ENCODE results near the gene SYS1.
A peak's percentile ranks its signal among the peaks of the same experiment; 100 is the strongest.

Gene SYS1

DNA sequence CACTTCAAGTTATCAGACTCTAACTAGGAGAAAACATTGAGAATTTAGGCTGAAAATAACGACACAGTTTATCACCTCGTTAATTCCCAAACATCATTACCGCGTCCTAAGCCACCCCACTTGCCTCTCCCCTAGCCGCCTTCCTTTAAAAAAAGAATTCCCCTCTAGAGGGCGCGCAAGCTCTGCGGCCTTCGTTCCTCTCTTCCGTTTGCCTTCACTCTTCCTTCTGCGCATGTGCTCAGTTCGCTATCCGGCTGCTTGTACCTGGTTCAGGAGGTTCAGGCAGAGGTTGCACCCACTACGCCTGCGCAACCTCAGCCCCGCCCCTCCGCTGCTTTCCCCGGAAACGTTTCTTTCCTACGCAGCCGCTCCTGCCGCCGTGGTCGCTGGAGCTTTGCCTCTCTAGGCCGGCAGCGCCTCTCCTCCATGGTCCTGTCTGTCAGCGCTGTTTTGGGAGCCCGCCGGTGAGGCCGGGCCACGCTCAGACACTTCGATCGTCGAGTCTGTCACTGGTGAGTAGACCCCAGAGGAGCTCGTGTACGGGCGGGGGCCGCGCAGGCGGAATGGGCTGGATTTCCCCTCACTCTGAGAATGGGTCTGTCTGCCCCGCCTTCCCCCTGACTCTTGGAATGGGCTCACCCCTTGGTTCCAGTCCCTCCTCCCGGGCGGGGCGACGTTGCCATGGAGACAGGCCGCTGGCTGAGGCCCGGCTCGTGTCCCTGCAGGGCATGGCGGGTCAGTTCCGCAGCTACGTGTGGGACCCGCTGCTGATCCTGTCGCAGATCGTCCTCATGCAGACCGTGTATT lies at the start of gene SYS1:
SYS1 (plus strand) TSS at position 353 of the 807 bp plus-strand sequence; CDS start at position 729, 376 bp downstream.
- peak within 1 kb of the TSS; percentile 88 for H3K4me3 ChIP-seq (ENCODE audit: low read depth, low read length)

- H3K4me3 ChIP-seq (ENCODE audit: low read depth, low read length), result no peak overlapping the region
Measured at GRCh38 chr20:45313943-45314342, 49.0 kb upstream of the SYS1 start.

GRCh38 chr20:45315672-45316071 lies 47.3 kb upstream of the SYS1 start:
- no peak overlapping the region for H3K4me3 ChIP-seq (ENCODE audit: low read depth, low read length)

GRCh38 chr20:45316150-45317080 lies 46.5 kb upstream of the SYS1 start:
- no peak overlapping the region for H3K4me3 ChIP-seq (ENCODE audit: low read depth, low read length)

DNA sequence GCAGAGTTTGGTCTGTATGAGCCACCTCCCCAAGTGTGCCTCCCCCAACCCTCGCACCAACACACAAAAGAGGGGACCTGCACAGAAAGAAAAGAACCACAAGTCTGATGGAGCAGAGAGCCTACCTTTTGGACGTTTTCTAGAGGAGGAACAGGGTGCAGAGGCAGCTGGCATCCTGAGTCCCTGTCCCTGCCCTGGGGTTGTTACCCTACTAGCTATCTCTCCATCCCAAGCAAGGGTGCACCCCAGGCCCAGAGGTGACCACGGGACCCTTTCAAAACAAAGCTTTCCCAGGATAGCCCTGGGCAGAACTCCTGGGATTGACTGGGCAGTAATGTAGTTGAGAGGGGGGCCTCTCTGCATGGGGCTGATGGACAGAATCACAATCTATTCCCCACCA lies 45.1 kb upstream of the SYS1 start:
- no peak overlapping the region for H3K4me3 ChIP-seq (ENCODE audit: low read depth, low read length)

DNA sequence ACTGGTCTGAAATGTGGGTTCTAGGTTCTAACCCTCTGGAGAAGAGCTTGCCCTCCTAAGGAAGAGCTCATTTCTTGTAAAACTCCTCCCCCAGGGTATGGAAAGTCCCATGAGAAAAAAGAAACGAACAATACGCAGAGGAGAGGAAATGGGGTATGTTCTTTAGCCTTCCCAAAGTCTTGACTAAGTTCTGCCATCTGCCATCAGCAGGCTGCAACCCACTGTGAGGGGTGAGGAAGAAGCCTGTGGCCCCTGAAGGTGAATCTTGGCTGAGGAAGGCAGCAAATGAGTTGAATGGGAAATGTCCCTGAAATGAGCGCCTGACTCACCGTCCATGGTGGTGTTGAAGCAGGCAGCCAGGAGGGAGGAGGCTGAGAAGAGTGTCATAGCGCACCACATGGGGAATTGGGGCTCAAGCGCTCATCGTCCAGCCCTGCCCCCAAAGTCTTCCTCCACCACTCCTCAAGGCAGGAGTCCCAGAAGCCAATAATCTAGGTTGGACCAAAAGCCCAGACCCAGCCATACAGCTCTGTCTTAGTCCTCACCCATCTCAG lies 44.5 kb upstream of the SYS1 start:
- no peak overlapping the region for H3K4me3 ChIP-seq (ENCODE audit: low read depth, low read length)

DNA sequence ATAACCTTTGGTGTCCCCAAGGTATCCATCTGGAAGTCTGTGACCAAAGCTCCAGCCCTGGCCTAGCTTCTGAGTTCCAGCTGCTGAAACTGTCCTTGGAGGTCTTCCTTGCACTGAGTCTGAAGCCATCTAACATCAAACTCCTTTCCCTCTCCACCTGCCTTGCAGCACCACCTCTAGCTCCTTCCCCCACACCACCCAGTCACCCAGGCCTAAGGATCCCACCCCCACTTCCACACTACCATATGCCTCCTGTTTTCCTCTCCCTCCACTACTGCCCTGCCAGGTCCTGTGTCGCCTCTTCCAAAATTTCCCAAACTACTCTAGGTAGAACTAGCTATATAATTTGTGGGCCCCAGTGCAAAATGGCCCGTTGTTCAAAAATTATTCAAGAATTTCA lies 44.0 kb upstream of the SYS1 start:
- H3K4me3 ChIP-seq (ENCODE audit: low read depth, low read length), result no peak overlapping the region

DNA sequence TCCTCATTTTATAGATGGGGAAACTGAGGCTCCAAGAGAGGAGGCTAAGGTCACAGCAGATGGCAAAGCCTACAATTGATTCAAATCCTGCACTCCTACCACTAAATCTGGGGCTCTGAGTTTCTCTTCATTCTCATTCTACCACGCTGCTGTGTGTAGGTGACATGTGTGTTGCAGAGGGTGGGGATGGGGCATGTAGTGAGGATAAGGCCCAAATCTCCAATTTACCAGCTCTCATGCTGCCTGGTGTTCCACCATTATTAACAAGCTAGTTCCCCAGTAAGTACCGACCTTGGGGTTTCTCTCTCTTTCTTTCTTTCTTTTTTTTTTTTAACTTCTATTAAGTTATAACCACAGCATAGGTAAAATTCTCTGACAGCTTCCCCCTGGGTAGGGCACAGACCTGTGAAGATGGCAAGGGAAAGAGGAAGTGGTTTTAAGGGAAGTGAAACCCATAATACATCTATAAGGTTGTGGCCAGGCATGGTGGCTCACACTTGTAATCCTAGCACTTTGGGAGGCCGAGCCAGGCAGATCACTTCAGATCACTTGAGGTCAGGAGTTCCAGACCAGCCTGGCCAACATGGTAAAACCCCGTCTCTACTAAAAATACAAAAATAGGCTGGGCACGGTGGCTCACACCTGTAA lies 41.9 kb upstream of the SYS1 start:
- no peak overlapping the region for H3K4me3 ChIP-seq (ENCODE audit: low read depth, low read length)

- no peak overlapping the region for H3K4me3 ChIP-seq (ENCODE audit: low read depth, low read length)
Measured at GRCh38 chr20:45322952-45323383, 40.0 kb upstream of the SYS1 start.

DNA sequence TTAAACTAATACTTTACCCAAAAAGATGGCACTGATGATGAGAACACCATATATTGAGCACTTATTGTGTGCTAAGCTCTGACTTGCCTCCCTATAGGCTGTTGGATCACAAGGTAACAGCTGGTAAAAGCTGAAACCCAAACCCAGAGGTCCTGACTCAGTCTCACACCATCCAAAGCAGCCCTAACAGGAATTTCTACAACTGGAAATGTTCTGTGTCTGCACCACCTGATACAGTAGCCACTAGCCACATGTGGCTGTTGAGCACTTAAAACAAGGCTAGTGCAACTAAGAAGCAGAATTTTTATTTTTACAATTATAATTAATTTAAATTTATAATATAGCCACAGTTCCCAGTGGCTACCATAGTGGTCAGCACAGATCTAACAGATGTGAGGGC lies 39.2 kb upstream of the SYS1 start:
- H3K4me3 ChIP-seq (ENCODE audit: low read depth, low read length), result no peak overlapping the region

DNA sequence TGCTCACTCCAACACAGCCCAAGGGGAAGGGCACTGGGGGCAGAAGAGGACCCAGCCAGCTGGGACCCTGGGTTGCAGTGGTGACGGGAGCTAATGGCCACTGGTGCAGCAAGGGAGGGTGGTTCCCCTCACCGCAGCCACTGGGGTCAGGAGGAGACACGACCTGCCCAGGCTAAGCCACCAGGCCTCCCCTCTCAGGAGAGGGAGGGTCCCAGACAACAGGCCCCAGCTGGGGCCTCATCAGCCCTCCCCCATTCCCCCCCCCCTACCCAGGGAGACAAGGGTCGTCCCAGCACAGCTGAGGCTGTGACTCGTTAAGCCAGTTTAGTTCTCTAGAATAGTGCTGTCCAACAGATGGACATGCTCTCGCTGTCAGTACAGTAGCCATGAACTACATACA lies 37.6 kb upstream of the SYS1 start:
- H3K4me3 ChIP-seq (ENCODE audit: low read depth, low read length), result no peak overlapping the region

DNA sequence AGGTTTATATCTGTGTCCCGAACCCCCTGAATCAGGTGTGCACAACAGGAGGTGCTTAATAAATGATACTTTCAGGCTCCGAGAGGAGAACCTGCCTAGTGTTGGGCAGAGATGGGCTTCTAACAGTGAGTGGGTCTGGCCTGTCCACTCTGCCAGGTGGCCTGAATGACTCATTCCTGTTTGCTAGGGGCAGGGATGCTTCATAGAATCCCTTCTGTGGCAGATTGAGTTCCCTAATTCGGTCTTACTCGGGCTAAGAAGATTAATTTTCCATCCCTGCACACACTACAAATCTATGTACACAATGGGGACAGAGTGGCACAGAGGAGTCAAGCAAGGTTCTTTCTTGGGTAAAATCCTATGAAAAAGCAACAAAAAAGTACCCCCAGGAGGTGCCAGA lies 34.5 kb upstream of the SYS1 start:
- no peak overlapping the region for H3K4me3 ChIP-seq (ENCODE audit: low read depth, low read length)

DNA sequence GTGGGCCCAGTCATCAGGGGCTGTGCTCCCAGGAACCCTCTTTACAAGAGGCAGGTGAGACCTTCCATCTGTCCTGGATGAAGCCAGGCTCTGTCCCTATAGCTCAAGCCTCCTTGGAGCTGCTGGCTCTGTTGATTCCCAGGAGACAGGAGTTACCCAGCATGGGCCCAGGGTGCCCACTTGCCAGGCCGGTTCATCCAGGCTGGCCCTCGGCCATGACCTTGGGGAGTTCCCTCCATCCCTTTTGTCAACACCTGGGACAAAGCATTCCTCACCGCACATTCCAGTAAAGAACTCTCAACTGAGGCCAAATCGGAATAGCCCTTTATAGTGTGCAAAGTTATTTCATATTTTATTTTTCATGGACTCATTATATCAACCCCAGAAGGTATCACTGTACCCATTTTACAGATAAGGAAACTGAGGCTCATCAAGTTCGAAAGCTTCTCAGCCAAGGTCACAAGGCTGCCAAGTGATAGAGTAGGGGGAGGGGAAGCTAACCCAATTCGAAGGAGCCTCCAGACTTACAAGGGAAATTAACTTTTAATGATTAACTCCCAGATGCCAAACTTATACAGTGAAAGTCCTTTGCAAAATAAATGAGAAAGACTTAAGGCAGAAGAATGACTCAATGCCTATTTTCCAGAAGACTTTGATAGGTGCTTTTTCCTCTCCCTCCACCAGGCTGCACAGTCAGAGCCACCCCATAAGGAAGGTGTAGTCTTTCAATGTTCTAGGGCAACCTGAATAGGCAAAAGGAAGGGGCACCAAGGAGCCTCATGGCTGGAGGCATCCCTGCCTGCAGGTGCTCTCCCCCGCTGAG lies 33.2 kb upstream of the SYS1 start:
- no peak overlapping the region for H3K4me3 ChIP-seq (ENCODE audit: low read depth, low read length)

DNA sequence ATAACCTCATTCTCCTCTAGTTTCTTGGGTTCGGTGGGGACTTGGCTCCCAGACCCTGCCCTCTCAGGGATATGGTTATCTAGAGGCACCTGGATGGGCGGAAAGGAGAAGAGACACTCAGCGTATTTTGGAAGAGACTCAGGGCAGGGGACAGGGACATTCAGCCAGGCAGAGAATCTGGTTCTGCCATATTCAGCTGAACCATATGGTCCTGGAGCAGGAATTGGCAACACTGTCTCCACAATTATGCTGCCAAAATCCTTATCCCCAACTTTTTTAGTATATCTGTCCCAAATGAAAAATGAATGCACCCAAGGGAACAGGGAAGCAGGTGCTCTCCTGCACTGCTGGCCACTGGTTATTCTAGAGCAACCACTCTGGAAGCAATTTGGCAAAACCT lies 32.5 kb upstream of the SYS1 start:
- no peak overlapping the region for H3K4me3 ChIP-seq (ENCODE audit: low read depth, low read length)

GRCh38 chr20:45336530-45337366 lies 26.2 kb upstream of the SYS1 start:
- H3K4me3 ChIP-seq (ENCODE audit: low read depth, low read length), result no peak overlapping the region

DNA sequence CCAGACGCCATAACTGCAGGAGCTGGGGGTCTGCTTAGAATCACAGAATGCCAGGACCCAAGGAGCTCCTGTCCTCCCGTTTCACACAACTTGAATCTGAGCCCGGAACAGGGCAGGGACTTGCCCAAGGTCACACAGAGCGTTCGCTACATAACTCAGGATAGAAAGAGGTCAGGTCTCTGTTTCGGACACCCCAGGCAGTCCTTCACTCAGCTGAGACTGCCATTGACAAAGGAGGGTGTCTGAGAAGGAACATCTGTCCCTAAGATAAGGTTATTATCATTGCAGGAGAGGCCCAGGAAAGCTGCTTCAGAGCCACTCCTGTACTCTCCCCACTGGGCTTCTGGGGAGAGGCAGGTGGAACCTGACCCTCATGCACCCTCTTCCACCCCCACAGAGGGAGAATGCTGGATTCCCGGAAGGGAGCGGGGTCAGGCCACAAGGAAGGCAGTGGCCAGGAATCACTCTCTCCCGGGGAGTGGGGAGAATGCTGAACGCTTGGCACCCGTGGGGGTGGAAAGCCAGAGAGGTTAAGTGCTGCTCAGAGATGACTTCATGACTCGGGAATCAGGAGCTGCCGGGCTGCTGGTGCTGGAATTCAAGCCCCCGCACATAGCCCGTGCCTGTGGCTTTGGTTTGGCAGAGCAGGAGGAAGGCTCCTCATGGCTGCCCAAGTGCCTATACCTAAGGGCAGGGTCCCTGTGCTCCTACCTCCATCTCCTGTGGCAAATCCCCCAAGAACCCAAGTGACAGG lies 25.4 kb upstream of the SYS1 start:
- H3K4me3 ChIP-seq (ENCODE audit: low read depth, low read length), result no peak overlapping the region

DNA sequence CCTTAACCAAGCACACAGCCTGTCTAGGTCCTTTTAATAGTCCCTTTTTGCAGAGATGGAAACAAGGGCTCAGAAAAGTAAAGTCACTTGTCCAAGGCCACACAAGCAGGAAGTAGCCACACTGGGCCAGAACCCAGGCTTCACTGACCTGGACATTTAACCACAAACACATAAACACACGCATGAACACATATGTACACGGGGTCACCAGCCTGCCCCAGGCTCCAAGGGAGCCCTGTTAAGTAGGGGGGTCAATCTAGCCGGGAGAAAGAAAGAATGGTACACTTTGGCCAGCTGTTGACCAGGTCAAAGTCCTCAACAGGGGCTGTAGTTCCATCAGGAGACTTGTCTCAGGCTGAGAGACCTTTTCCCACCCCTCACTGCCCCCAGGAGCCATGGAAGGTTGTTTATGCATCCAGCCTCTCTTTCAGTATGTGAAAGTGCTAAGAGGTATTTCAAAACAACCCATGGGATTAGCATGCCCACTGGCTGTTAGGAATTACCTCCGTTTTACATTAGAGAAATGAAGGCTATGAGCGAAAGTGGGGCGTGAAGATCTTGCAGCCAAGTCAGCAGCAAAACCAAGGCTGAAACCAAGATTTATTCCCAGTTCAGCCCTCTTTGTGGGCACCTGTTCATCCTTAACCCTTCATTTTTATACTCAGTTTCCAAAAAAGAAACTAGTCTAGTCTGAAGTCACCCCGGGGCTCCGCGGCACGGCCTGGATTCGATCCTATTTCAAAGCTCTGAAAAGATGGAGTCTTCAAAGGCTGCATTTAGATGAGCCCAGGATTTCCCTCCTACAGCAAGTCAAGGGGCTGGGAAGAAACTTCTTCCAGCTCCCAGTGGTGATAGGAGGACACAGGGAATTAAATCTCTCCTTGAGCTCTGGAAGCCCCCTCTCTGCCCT lies 24.6 kb upstream of the SYS1 start:
- H3K4me3 ChIP-seq (ENCODE audit: low read depth, low read length), result no peak overlapping the region

- no peak overlapping the region for H3K4me3 ChIP-seq (ENCODE audit: low read depth, low read length)
Measured at GRCh38 chr20:45339084-45339483, 23.9 kb upstream of the SYS1 start.

Data from iPS-11a (cell line).